ENCODE results near the gene PRKAG1.
A peak's percentile ranks its signal among the peaks of the same experiment; 100 is the strongest.

The PRKAG1 gene

DNA sequence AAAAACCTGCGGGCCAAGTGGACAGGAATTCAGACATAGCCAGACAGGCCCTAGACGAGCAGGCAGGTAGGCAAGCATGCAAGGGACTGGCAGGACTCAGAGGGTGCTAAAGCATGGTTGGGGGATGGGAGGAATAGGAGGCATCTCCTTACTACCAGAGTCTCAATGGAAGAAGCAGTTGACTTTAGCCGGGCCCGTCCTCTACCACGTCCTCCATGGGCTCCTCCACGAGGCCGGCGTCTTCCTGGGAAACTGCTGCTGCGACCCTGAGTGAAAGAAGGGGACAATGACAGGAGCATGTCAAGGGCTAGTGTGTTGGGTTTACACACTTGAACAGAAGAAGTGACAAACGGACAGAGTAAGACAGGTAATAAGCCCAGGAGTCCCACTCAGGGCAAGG lies 30.4 kb upstream of the PRKAG1 start:
- no peak for DNase-seq

DNA sequence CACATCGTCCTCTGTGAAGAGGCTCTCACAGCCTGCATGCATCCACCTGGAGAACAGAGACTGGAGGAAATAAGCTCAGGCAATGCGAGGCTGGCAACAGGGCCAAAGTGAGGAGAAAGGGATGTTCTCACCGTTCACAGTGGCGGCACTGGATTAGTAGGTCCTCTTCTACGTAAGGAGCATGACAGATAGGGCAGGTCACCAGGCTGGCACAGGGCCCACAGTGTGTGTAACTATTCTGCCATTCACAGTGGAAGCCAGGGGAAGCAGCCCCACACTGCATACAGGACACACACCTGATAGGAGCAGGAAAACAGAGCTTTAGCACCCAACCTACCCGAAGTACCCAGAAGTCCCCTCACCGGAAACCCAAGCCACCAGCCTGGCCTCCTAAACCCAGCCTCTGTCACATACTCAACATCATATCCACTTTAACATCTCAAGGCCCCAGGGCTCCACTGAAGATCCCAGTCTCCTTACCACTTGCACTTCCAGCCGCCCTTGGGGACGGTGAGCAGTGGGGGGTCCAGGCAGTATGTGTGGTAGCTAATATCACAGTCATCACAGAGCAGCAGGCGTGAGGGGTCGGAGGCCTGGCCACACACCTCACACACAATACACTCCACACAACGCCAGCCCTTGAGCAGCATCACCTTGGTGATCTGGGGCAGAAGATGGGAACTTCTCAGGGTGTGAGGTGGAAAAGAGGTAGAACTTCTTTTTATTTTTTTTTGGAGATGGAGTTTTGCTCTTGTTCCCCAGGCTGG lies 27.7 kb upstream of the PRKAG1 start:
- DNase-seq = no peak

DNA sequence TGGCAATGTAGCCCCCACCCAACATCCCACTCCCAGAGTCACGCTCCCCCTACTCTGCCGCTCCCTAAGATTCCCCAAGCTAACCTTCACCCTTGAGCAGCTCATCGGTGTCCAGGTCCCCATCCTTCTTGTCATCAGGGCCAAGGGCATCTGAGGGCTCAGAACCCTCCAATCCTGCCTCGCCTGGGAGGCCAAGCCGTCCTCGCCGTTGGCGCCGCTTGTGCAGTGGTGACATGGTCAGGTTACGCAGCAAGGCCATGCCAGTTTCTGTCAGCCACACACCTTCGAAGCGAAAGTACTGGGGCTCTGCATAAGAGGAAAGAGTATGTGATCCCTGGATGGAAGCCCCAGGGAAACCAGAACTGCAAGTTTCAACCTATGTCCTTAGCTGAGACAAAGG lies 26.1 kb upstream of the PRKAG1 start:
- DNase-seq = no peak

DNA sequence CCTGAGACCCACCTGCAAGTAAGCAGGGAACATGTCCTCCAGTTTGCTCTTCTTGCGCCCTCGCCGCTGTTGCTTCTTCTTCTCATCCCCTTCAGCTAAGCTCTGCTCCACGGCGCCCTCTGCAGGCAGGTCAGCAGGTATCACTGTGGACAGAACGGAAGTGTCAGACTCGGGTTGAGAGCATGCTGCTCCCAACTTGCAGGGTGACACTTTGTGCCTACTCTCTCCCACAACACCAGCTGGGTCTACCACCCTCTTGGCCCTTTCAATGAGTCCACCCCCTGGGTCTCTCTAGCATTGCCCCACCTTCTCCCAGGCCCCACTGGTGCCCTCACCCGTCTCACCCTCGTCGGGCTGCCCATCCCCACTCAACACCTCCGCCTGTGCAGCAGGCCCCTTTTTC lies 25.3 kb upstream of the PRKAG1 start:
- peak; percentile 21 for DNase-seq

DNA sequence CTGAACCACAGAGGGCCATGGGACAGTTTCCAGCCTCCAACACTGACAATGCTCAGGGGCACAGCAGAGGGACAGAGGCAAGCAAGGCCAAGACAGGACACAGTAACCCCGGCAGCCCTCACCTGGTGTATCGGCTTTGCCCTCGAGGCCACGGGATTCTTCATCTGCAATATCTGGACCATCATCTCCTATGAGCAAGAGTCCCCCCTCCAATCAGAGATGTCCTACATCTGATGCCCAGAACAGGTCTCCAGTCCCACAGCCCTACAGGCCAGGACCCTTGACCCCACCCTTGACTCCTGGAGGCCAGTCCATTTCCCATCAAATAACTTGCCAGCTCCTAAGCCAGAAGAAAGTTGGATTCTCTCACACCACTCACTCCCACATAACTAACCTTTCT lies 24.7 kb upstream of the PRKAG1 start:
- no peak for DNase-seq

DNA sequence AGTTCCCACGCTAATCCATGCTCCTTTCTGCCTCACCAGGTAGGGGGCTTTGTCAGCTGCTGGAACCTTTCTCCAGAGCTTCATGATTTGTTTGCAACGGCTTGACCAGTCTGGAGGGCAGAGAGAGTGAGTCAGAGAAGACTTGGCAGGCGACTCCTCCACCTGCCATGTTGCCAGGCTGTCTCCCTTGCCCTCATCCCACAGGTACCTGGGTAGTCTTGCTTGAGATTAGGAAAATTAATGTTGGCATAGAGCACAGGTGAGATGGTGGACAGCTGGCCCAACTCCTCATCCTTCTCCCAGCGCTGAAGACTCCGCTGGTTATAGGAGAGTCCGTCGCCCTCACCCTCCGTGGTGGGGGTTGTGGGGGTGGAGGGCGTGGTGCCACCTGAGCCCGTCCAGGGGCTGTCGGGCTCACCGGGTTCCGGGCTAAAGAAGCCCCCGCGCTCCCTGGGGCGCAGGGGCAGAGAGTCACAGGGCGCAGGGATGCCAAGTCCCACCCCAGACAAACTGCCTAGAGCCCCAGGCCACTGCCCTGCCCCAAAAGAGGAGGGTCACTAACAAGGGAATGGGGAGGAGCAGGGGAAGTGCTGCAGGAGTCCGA lies 23.4 kb upstream of the PRKAG1 start:
- no peak for DNase-seq

DNA sequence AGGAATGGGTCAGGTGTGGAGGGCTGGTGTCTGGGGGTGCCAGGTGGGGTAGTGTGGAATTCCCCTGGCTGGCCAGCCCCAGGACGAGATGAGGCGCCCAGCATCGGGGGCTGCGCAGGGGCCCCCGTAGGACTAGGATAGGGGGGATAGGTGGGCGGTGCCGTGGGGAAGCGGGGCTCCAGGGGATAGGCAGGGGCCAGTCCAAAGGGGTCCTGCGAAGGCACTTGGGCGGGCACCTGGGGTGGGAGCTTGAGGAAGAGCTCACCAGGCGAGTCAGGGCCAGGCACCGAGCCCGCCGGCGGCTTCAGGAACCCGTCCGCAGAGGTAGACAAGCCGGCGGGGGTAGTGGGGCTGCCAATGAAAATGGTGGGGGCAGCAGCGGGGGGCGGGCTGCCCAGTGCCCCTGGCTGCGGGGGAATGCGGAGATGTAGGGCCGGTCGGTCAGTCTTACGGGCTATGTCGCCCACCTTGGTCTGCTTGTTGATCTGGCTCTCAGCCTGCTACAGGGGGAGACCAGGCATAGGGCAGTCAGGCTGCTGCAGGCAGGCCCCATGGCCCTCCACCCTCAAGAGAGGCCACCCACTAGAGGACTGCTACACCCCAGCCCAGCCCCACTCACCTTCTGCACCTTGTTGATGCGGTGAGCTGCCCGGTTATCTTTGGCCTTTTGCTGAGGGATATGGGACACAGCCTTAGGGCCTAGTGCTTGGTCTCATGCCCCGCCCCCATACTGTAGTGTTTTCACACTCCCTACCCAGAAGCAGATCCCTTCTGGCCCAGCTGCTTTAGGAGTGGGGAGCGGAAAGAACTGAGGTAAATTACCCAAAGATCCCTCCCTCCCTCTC lies 22.7 kb upstream of the PRKAG1 start:
- no peak for DNase-seq

DNA sequence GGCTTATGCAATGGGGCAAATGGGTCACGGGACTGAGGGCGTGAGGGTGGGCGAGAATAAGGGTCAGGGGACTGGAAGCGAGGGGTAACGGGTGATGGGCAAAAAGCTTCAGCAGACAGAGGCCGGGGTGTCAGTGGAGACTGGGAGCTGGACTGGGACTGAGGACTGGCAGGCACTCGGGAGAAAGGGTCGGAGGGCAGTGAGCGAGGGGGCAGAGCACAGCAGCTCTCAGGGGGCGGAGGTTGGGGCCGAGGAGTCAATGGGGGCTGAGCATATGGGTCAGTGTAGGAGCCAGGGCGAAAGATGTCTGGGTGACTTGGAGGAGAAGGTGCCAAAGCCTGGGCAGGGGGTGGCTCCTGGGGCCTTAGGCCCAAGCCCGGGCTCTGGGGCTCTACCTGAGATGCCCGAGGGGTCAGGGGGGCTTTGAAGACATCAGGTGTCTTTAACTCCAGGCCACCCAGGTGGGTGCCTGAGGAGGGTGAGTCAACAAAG lies 21.8 kb upstream of the PRKAG1 start:
- no peak for DNase-seq

DNA sequence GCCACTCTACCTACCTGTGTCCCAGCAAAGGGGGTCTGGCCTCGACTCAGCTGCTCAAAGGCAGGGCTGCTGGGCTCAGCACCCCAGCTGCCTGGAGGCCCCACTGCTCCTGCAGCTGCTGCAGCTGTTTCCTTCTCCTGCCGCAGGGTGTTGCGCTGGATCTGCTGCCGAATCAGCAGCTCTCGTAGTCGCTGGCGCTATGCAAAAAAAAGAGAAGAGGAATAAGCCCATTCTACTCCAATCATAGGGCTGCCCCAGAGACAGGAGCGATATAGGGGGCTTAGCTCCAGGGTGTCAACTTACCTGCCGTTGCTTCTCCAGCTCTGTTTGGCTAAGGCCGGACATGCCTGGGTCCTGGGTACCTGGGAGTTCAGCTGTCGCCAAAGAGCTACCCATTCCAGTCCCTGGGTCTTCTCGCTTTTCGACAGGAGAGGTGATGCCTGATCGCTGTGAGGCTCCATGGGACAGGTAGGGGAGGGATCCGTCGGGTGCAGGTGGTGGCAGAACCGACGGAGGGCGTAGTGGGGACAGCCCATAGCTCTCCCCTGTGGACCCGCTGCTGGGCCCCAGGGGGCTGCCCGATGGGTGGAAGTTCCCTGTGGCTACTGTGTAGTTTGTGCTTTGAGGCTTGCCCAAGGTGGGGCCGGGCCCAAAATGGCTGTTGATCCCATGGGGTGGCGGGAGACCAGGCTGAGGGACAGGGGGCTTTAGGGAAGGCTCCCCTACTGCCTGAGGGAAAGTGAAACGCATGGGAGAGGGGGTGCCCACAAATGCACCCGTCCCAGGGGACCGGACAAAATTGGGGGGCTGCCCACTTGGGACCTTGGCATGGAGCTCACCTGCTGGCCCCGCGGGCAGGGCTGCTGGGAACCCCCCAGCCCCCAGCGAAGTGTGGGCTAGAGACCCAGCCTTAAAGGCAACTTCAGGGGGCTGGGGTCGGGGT lies 21.1 kb upstream of the PRKAG1 start:
- no peak for DNase-seq

DNA sequence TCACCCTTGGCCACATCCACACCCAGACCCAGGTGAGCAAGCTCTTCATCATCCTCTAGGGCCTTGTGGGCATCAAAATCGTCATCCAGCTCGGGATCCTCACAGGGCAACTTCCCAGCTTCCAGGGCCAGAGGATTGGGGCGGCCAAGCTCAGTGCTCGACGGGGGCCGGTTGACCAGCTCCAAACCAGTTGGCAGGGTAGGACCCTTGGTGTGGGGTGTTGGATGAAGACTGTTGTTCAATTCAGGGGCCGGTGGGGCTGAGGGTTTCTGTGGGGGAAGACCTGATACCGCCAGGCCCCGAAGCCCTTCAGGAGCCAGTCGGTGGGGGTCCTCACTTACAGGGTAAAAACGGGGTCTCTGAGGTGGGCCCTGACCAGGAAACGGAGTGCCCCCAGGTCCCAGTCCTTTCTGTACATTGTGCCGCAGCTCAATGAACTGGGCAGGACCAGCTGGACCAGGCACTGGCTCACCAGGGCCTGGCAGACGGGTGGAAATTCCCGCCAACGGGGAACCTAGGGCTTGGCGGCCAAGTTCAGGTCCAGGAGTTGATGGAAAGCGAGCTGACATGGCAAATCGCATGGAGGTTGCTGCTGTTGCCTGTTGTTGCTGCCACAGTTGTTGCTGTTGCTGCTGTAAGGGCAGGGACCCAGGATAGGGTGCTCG lies 19.8 kb upstream of the PRKAG1 start:
- no peak for DNase-seq

DNA sequence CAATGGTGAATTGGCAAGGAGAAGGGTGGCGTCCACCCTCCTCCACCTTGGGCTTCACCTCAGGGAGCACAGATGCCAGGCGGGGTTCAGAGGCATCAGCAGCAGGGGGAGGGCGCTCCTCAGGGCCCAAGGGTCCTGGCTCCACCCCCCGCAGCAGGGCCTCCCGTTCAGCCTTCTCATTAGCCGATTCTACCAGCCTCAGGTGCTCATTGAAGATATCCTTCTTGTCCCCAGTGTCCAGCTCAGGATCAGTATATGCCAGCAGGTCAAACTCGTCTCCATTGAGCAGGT lies 19.3 kb upstream of the PRKAG1 start:
- no peak for DNase-seq

DNA sequence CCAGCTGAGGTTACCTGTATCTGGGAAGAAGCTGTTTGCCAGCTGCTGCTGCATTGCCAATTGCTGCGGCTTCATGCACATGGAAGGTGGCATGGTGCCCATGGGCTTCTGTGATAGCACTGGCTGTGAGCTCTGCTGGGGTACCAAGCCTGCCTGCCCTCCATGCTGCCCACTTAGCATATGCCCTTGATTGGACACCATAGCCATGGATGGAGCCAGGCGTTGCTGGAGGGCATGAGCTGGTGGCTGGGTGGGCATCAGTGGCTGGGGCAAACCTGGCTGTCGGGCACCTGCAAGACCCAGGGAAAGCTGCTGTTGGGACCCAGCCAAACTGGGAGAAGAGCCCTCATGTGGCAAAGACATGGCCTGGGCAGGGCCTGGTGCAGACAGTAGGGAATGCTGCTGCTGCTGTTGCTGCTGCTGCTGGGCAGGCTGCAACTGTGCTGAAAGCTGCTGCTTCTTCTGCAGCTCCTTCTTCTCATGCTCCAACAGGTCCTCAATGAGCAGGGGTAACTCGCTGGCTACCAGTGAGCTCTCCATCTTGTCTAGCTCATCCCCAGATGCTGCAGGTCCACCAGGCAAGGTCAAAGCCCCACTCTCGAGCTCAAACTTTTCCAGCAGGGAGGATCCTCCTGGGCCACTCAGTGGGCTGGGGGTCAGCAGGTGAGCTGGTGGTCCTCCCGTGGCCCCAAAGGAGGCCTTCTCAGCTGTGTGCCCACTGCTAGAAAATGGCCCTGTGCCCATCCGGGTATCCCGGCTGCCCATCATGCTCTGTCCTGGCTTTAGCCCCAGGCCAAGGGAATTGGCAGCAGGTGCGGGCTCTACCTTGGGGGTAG lies 18.8 kb upstream of the PRKAG1 start:
- DNase-seq = no peak

DNA sequence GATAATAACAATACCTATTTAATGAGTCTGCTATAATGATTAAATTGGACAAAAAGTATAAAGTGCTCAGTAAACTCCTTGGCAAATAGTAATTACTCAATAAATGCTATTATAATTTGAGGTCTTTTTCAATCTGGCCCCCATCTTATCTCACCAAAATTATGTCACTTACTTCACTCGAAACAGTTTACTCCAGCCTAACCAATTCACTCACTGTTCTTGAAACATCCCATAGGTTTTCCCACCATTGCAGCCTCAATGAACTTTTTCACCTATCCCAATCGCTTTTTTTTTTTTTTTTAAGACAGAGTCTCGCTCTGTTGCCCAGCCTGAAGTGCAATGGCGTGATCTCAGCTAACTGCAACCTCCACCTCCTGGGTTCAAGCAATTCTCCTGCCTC lies 17.5 kb upstream of the PRKAG1 start:
- DNase-seq = no peak

DNA sequence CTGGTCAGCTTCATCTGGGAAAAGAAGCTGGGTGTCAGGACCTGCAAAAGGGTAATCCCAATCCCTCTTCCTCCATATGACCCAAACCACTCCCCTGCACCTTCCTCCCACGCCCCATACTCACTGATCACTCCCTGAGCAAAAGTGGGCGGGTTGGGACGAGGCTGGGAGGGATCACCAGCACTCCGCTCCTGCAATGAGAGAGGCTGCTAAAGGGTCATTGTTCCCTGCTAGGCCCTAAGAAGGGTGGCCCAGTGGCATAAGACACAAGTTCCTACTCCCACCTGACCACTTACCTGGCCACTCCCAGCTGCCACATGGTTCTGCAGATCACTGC lies 15.7 kb upstream of the PRKAG1 start:
- DNase-seq = no peak

DNA sequence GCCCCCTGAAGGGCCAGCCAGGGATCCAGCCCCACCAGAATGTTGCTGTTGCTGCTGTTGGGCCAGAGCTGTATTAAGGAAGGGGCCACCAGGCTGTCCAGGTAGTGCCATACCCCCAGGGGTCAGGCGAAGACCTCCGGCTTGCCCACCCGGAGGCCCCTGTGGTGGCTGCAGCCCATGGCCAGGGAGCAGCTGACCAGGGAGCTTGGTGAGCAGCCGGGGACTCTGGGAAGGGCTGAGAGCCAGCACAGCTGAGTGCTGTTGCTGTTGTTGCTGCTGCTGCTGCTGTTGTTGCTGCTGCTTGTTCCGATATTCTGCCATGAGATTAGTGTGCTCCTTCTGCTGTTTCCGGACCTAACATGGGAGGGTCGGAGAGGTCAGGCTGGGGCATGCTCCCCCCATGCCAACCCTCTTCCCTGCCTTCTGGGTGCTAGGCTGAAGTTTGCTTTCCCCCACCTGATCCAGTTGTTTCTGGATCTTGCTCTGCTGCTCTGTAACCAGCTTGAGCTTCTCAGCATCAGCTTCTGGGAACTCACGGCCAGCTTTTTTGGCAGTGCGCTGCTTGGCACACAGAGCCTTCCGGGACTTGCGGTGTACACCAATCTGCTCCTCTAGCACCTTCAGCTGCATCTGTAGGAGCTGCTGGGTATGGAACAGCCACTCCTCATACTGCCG lies 15.2 kb upstream of the PRKAG1 start:
- no peak for DNase-seq

DNA sequence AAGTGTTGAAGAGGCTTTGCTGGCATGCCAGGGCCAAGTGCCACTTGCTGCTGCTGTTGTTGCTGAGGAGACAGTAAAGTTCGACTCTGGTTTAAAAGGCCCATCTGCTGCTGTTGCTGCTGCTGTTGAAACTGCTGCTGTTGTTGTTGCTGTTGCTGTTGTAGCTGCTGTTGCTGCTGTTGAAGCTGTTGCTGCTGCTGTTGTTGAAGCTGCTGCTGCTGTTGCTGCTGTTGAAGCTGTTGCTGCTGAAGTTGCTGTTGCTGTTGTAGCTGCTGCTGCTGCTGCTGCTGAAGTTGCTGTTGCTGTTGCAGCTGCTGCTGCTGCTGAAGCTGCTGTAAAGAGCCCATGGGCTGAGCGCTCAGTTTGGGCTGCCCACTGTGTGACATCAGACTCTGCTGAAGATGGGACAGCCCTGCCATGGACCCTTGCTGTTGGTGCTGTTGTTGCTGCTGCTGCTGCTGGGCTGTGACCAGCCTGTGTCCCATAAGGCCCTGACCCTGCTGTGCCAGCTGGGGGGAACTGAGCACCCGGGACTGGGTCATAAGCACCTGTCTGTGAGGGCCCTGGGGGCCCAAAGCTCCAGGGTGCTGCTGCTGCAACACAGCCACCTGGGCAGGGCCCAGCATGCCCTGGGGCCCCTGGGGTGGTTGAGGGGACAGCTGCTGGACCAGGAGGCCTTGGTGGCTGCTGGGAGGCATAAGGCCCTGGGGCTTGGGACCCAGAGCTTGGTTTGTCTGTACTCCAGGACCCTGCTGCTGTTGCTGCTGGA lies 14.3 kb upstream of the PRKAG1 start:
- no peak for DNase-seq

DNA sequence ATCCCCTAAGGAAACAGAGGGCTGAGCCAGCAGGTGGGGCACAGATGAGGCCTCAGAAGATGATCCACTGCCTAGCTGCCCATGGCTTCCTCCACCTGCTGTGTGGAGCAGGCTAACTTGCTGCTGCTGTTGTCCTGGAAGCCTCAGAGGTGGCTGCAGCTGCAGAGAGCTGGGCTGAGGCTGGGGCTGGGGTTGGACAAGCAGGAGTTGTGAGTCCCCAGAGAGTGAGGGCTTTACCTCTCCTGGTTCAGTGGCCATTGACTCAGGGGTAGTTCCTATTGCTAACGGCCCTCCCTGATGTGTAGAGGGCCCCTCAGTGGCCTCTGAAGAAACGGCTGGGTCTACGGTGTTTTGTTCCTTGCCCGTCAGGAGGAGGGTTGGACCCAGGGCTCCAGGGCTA lies 13.7 kb upstream of the PRKAG1 start:
- DNase-seq = no peak

DNA sequence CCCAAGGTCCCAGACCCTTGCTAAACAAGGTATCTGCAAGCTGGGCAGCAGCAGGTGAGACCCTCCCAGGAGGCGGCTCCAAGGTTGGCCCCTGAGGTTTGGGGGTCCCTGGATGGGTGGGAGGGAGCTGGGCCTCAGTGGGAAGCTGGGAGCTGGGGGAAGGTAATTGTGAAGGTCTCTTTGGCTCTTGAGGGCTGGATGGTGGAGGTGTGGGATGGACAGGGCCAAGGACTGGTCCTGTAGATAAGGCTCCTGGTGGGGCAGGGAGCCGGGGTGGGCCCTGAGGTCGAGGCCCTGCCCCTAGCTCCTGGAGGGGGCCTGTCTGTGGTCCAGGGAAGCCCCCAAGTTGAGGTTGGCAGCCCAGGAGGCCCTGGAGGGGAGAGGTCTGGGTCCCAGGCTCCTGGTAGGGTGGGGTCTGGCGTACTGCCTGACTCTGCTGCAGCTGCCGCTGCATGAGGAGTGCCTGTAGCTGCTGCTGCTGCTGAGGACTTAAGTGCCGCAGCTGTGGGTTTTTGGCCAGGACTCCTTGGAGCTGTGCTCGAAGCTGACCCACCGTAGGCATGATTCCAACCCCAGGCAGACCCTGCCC lies 13.1 kb upstream of the PRKAG1 start:
- DNase-seq = no peak

DNA sequence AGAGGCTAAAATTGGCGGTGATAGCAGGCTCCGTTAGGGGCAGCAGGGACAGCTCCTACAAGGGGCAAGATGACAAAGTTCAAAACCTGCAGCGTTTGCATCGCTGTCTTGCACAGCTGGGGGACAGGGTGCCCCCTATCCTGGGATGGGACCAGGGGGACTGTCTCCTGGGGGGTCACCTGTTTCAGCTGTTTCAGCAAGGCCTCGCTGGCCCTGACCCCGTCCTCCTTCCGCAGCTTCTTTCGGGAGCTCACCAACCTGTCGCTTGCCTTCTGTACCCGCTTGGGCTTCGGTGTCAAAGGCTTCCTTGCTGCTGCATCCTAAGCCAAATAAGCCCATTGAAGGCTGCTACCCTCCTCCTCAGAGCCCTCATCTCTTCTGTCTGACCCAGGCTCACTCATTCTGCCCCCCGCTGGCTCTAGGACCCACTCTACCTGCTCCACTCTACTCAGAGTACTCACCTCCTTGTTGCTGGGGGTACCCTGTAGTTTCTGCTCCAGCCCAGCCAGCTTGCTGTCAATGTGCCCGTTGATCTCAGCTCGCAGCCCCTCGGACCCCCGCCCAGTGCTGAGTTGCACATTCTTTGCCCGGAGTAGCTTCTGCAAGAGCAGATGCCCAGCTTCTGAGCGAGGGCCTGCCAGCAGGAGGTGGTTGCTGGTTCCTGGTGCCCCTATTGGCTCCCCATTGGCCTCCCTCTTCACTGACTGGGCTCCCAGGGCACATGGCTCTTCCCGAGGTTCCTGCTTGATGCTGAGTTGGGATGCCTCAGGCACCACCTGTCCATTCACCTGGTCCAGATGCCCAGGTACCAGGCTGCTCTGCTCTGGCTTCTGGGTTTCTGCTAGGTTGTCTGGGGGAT lies 12.4 kb upstream of the PRKAG1 start:
- no peak for DNase-seq

Measured in NCI-H2029 (cell line).